GM21390 (cell line): ENCODE measurements around the gene IGF2BP2.
"Not testable (repeated sequence)": the region's sequence is repeated elsewhere in the genome, so short reads cannot be mapped to it uniquely, and the experiment has no call there.

Experiments
- ATAC-seq: cut with Tn5 transposase; IDR thresholded peaks from one replicate; pipeline ENCODE4 v1.9.1; 2021; ENCODE audit not compliant: unreplicated experiment

Gene IGF2BP2

GRCh38 chr3:185678027-185678426 is 146.8 kb downstream of the IGF2BP2 start:
- ATAC-seq, result no peak

GRCh38 chr3:185677146-185677829 is 147.6 kb downstream of the IGF2BP2 start:
- no peak for ATAC-seq

GRCh38 chr3:185667574-185667973 is 157.3 kb downstream of the IGF2BP2 start:
- no peak for ATAC-seq

DNA sequence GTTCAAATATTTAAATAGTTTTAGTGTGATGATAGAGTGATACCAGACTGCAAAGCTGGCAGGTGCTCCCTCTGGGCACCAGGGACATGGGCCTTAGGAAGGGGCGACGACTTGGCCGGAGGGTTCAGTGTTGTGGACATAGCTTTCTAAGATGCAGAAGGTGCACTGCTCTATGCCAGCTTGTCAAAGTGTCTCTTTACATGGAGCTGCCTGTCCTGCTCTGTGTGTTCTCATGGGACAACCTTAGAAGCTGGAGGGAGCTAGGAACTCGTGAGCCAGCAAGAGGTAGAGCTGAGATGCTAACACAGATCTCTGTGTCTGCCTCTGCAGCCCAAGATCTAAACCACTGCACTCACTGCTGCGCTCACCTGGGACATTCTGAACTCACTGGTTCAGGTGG is 160.9 kb downstream of the IGF2BP2 start:
- ATAC-seq, result no peak

GRCh38 chr3:185661772-185662171 is 163.1 kb downstream of the IGF2BP2 start:
- no peak for ATAC-seq

DNA sequence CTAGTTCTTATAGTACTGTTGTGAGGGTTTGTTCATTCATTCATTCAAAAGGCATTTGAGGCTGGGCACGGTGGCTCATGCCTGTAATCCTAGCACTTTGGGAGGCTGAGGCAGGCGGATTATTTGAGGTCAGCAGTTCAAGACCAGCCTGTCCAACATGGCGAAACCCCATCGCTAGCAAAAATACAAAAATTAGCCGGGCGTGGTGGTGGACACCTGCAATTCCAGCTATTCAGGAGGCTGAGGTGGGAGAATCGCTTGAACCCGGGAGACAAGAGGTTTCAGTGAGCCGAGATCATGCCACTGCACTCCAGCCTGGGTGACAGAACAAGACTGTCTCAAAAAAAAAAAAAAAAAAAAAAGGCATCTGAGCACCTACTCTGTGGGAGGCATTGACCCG is 163.5 kb downstream of the IGF2BP2 start:
- ATAC-seq, result not testable (repeated sequence)

- ATAC-seq, result no peak
Observed at GRCh38 chr3:185659942-185660921, 164.6 kb downstream of the IGF2BP2 start.

GRCh38 chr3:185658943-185659342 is 165.9 kb downstream of the IGF2BP2 start:
- no peak for ATAC-seq

DNA sequence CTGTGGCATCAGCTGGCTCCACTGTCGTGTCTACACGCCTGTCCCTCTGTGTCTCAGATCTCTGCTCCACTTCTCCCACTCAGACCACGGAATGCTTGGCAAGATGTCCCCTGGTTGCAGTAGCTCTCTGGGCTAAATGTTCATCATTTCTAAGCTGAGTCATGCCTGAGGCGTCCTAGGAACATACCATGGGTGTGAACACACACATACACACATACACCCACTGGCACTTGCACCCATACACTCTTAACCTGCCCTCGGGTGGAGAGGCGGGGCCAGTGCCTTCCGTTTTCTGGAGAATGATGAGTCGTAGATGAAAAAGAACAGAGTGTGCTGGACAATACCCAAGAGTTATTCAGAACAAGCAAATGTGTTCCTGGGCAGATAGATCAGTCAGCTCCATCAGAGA is 166.3 kb downstream of the IGF2BP2 start:
- ATAC-seq, result no peak

GRCh38 chr3:185657691-185658503 is 166.9 kb downstream of the IGF2BP2 start:
- no peak for ATAC-seq

GRCh38 chr3:185657211-185657610 is 167.6 kb downstream of the IGF2BP2 start:
- no peak for ATAC-seq

GRCh38 chr3:185656321-185656840 is 168.5 kb downstream of the IGF2BP2 start:
- ATAC-seq, result no peak

GRCh38 chr3:185655426-185656320 is 169.2 kb downstream of the IGF2BP2 start:
- no peak for ATAC-seq

GRCh38 chr3:185654758-185655145 is 170.1 kb downstream of the IGF2BP2 start:
- no peak for ATAC-seq

DNA sequence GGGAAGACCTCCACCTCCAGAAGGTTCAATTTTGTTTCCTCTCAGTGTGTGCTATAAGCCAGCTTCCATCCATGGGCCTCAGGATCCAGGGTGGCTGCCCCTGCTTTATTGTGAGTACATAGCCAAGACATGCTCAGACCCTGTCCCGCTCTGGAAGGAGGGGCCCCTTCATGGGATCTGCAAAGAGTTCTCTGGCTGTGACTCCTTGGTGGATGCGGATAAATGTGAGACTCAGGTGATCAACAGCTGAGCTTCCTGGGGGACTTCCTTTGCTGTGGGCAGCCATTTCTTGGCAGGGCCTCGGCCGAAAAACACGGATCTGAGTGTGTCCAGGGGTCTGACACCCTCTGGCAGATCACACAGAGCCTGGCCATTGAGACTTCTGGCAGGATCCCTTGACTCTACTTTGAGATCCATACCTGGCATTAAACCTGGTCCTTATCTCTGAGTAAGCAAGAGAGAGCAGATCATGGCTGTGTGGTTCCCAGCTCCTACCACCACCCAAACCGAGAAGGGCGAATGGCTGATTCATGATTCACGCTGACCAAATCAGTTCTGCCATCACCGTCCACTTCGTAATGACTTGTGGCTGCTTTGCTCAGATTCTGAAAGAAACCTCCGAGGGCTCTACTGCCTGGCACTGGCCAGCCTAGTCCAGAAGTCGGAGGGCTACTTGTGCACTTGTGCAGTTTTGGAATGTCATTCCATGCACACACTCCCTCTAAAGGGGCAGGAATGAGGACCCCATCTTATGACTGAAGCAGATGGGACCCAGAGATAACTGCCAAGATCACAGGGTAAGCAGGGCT is 170.7 kb downstream of the IGF2BP2 start:
- no peak for ATAC-seq

GRCh38 chr3:185651971-185652370 is 172.9 kb downstream of the IGF2BP2 start:
- ATAC-seq, result no peak

DNA sequence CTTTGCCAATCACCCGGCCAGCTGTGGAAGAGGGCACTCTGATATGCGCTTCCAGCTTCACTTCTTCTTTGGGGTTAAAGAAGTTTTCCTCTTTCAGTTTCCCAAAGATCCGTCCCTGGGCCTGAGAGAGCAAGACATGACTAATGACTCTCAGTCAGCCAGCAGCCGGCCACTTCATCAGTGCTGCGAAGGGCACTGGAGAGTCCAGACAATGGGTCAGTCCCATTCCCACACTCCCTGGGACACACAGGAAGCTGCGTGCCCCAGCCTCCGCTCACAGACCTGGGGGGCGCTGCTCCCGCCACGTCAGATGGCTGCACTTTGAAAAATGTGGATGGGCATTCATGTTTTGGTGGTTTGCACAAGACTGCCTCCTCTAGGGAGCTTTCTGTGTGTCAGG is 175.4 kb downstream of the IGF2BP2 start:
- ATAC-seq, result no peak

- no peak for ATAC-seq
Observed at GRCh38 chr3:185648396-185648795, 176.4 kb downstream of the IGF2BP2 start.

DNA sequence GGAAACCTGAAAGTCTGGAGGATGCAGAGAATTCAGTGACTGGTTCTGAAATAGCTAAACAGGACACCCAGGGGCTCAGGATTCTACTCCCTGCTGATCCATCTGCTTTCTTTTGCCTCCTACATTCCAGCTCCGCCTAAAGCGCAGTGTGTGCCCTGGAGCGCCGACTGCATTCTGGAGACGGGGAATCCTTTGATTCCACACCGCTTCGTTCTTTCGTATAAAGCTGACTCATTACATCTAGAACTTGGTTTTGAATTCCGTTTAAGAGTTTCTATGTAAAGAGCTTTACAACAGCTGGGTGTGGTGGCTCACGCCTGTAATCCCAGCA is 177.0 kb downstream of the IGF2BP2 start:
- ATAC-seq, result no peak
